Stimulated activated memory B cell treated with anti-CD40 and anti-IgM and Interleukin-4, amounts not matched to agents 10 μg/mL and 1 μg/mL and 100 μg/mL, for 72 hours (primary cell): Measurements from ENCODE around the gene RARG.
A peak's percentile ranks its signal among the peaks of the same experiment; 100 is the strongest.
"Not testable (repeated sequence)": the region's sequence is repeated elsewhere in the genome, so short reads cannot be mapped to it uniquely, and the experiment has no call there.

Source experiments
- ATAC-seq: fragments of 150-1000 bp; cut with Tn5 transposase; 2 replicates; pipeline ENCODE4 v1.10.0; 2021
- H3K27ac Mint-ChIP-seq: one replicate; pipeline ENCODE4 v1.8.0; 2022; ENCODE audit warnings: mild to moderate bottlenecking, mixed read lengths
- H3K27me3 Mint-ChIP-seq: one replicate; pipeline ENCODE4 v1.8.0; 2022; ENCODE audit warnings: mixed read lengths
- H3K36me3 Mint-ChIP-seq: one replicate; pipeline ENCODE4 v1.8.0; 2022; ENCODE audit warnings: mixed read lengths
- H3K4me1 Mint-ChIP-seq: one replicate; pipeline ENCODE4 v1.8.0; 2022; ENCODE audit warnings: mixed read lengths
- H3K4me3 Mint-ChIP-seq: one replicate; pipeline ENCODE4 v1.8.0; 2022; ENCODE audit warnings: mild to moderate bottlenecking, moderate library complexity, mixed read lengths
- H3K9me3 Mint-ChIP-seq: one replicate; pipeline ENCODE4 v1.8.0; 2022; ENCODE audit warnings: mixed read lengths

RARG gene

DNA sequence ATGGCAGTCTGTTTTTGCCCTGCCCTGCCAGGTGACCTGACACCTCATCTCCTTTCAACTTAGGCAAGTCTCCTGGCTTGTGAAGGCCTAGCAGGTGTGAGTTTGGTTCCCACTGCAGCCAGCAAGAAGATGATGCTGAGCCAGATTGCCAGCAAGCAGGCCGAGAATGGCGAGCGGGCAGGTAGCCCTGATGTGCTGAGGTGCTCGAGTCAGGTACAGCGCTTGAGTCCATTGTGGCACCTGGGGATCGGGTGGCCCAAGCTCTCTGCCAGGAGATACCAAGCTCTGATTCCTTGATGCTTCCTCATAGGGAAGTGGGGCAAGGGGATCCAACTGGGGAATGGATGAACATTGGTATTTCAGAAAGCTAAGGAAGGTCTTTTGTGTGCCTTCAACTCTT lies 47.2 kb downstream of the RARG start:
- Mint-ChIP-seq H3K4me3 (no peak overlapping the region), H3K36me3 (peaks cover 70% of the 10 kb centered on the region), H3K27me3 (no peaks in the 10 kb centered on the region), H3K9me3 (no peaks in the 10 kb centered on the region), H3K27ac (peak overlapping the region; percentile 48), H3K4me1 (peaks cover 52% of the 10 kb centered on the region)
- no peak for ATAC-seq

DNA sequence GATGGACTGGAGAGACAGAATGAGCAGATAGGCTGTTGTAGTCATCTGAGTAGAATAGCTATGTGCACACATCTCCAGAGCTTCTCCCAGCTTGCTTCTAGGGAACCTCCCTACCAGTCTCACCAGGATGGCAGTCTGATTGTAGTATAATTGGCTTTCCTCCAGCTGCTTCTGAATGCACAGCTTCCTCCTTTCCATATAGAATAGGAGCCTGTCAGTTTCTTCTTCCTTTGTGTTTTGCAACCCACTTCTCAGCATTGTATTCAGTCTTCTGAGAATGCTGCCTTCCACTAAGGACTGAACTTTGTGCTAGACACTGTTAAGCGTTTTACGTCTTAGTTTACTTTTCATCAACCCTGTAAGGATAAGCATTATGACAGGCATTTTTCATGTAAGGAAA lies 49.1 kb downstream of the RARG start:
- Mint-ChIP-seq H3K4me3 (peak overlapping the region; percentile 1), H3K27ac (no peak overlapping the region), H3K9me3 (no peaks in the 10 kb centered on the region), H3K4me1 (peaks cover 60% of the 10 kb centered on the region), H3K36me3 (peaks cover 60% of the 10 kb centered on the region), H3K27me3 (no peaks in the 10 kb centered on the region)
- ATAC-seq: no peak

DNA sequence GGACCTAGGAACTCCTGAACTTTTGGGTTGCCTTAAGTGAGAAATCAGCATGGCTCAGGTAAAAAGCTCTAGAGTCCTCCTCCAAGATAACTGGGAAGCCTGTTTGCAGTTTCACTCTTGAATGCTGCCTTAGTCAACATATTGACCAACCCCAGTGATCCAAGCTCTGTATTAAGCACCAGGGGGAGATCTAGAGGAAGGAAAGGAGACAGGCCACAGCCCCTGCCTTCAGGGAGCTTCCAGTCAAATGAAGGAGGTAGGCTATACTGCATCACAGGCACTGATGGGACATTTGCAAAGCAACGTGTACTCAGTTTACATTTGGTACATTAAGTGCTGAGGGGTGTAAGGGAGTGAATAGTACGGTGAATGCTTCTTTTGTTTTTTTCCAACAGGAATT lies 50.1 kb downstream of the RARG start:
- H3K27me3 Mint-ChIP-seq: no peaks in the 10 kb centered on the region
- peak overlapping the region; percentile 93 for H3K4me3 Mint-ChIP-seq
- no peaks in the 10 kb centered on the region for H3K9me3 Mint-ChIP-seq
- H3K4me1 Mint-ChIP-seq: peaks cover 60% of the 10 kb centered on the region
- H3K36me3 Mint-ChIP-seq: peaks cover 50% of the 10 kb centered on the region
- no peak for ATAC-seq
- H3K27ac Mint-ChIP-seq: peak overlapping the region; percentile 85

GRCh38 chr12:53180931-53181645 lies 50.9 kb downstream of the RARG start:
- H3K9me3 Mint-ChIP-seq: no peaks in the 10 kb centered on the region
- H3K27ac Mint-ChIP-seq: peak overlapping the region; percentile 85
- peak overlapping the region; percentile 93 for H3K4me3 Mint-ChIP-seq
- H3K4me1 Mint-ChIP-seq: peaks cover 60% of the 10 kb centered on the region
- H3K36me3 Mint-ChIP-seq: peaks cover 42% of the 10 kb centered on the region
- no peaks in the 10 kb centered on the region for H3K27me3 Mint-ChIP-seq
- ATAC-seq: peak; percentile 80

DNA sequence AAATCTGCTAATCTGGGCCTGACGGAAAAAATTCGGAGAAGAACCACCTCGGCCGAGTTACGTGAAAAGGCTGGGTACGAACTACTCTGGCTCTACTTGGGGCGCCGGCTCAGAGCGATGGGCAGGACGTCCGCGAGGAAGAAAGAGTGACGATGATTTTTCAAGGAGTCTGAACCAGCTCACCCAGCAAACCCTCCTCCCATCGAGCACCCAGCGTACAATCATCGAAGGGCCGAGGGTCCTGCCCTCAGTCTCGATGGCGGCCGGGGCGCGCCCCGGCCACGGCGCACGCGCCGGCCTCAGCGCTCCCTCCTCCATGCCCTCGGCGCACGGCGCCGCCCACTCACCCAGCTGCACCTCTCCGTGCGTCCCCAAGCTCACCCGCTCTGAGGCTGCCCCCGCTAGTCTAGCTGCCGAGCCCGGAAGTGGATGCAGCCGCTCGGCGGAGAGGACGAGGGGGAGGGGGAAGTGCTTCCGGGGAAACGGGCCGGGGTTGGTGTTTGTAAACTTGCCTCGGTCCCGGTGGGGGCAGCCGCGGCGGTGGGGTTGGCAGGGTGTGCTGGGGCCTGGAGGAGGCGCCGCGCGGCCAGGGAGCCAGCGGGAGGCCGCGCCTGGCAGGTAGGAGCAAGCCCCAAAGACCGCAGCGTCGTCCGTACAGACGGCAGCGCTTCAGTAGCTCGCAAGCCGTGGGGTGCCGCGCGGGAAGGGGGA lies 51.6 kb downstream of the RARG start, which contains the start of the genes CSAD and ZNF740:
CSAD (minus strand) TSS at position 706 of the 711 bp plus-strand sequence. CDS start 7,455 bp downstream, outside the sequence.
ZNF740 (plus strand) TSS at position 503 of the 711 bp plus-strand sequence. CDS start 1,262 bp downstream, outside the sequence.
- H3K4me1 Mint-ChIP-seq: peaks cover 58% of the 10 kb centered on the region
- no peaks in the 10 kb centered on the region for H3K27me3 Mint-ChIP-seq
- ATAC-seq: peak; percentile 99
- peaks cover 34% of the 10 kb centered on the region for H3K36me3 Mint-ChIP-seq
- peak within 1 kb of the TSS; percentile 93 for H3K4me3 Mint-ChIP-seq
- peak within 1 kb of the TSS; percentile 85 for H3K27ac Mint-ChIP-seq
- H3K9me3 Mint-ChIP-seq: no peaks in the 10 kb centered on the region

- Mint-ChIP-seq H3K4me3 (peak overlapping the region; percentile 79), H3K27ac (peak overlapping the region; percentile 85), H3K36me3 (peaks cover 29% of the 10 kb centered on the region), H3K9me3 (no peaks in the 10 kb centered on the region), H3K4me1 (peaks cover 58% of the 10 kb centered on the region), H3K27me3 (no peaks in the 10 kb centered on the region)
- ATAC-seq: peak; percentile 31
Observed at GRCh38 chr12:53179687-53180219, 52.3 kb downstream of the RARG start.

GRCh38 chr12:53178803-53179202 lies 53.2 kb downstream of the RARG start:
- H3K27me3 Mint-ChIP-seq, H3K4me3 Mint-ChIP-seq, ATAC-seq, H3K9me3 Mint-ChIP-seq: not testable (repeated sequence)
- H3K36me3 Mint-ChIP-seq: peaks cover 24% of the 10 kb centered on the region
- H3K27ac Mint-ChIP-seq: peak overlapping the region; percentile 85
- peaks cover 52% of the 10 kb centered on the region for H3K4me1 Mint-ChIP-seq

DNA sequence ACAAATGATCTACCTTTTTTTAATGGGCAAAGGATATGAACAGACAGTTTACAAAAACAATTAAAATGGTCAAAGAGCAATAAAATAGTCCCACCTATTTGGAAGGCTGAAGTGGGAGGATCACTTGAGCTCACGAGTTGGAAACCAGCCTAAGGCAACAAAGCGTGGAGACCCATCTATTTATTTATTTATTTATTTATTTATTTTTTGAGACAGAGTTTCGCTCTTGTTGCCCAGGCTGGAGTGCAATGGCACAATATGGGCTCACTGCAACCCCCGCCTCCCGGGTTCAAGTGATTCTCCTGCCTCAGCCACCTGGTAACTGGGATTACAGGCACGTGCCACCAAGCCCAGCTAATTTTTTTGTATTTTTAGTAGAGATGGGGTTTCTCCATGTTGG lies 54.6 kb downstream of the RARG start:
- ATAC-seq, H3K27ac Mint-ChIP-seq: not testable (repeated sequence)
- H3K36me3 Mint-ChIP-seq: peaks cover 20% of the 10 kb centered on the region

GRCh38 chr12:53176750-53177149 lies 55.3 kb downstream of the RARG start:
- Mint-ChIP-seq H3K4me3 (no peak overlapping the region), H3K36me3 (peaks cover 18% of the 10 kb centered on the region), H3K27ac (no peak overlapping the region), H3K4me1 (peaks cover 31% of the 10 kb centered on the region), H3K27me3 (no peaks in the 10 kb centered on the region), H3K9me3 (no peaks in the 10 kb centered on the region)
- no peak for ATAC-seq

More for the DNA sequence above, 54.6 kb downstream of the RARG start:
- H3K27me3 Mint-ChIP-seq, H3K9me3 Mint-ChIP-seq, H3K4me3 Mint-ChIP-seq: not testable (repeated sequence)
- H3K4me1 Mint-ChIP-seq: peaks cover 38% of the 10 kb centered on the region

DNA sequence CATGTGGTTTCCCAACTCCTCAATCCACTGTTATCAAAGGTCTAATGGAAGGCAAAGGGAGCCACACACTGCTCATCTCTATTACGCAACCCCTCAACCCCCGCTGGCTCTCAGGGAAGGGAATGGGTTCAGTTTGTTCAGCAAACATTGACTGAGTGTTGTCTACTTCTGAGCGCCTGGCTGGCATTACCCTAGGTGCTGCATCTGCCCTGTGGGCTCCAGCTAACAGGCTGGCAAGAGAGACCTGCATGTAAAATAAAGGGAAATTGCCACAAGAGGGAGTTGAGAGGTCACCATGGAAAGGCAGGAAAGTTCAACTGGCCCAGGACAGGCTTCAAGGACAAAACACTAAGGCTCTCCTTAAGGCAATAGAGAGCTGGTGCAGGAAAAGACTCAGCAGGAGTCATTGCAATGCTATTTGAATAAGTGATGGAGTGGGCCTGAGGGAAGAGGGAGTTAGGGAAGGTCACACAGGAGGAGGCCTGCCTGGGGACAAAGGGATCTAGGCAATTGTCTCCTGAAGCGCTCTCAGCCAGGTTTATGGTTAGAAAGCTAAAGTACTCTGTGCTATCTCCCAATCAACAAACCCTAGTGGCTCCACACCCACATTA lies 57.0 kb downstream of the RARG start:
- H3K27me3 Mint-ChIP-seq: no peaks in the 10 kb centered on the region
- no peak for ATAC-seq
- peak overlapping the region; percentile 60 for H3K27ac Mint-ChIP-seq
- H3K36me3 Mint-ChIP-seq: peaks cover 23% of the 10 kb centered on the region
- H3K4me3 Mint-ChIP-seq: no peak overlapping the region
- H3K9me3 Mint-ChIP-seq: no peaks in the 10 kb centered on the region
- H3K4me1 Mint-ChIP-seq: peaks cover 23% of the 10 kb centered on the region

DNA sequence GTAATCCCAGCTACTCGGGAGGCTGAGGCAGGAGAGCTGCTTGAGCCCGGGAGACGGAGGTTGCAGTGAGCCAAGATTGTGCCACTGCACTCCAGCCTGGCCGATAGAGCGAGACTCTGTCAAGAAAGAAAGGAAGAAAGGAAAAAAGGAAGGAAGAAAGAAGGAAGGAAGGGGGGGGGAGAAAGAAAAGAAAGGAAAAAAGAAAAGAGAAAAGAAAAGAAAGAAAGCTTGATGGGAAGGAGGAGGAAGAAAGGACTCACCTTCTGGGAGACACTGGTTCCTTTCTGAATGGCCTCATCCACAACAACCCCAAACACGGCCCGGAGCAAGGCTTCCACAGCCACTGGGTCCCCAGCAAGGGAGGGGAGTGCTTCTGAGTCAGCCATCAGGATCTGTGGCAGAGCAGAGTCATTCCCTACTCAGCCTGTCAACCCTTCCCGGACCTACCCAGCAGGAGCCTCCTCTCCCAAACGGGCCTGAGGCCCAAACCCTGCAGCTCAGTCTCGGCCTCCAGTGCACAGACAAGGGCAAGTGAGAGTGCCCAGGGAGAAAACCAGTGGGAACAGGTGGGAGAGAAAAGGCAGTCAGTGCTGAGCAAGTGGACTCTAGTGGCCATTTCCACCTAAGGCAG lies 58.8 kb downstream of the RARG start:
- peak overlapping the region; percentile 69 for H3K27ac Mint-ChIP-seq
- ATAC-seq: no peak
- peaks cover 12% of the 10 kb centered on the region for H3K4me1 Mint-ChIP-seq
- H3K9me3 Mint-ChIP-seq: no peaks in the 10 kb centered on the region
- H3K36me3 Mint-ChIP-seq: peaks cover 27% of the 10 kb centered on the region
- no peaks in the 10 kb centered on the region for H3K27me3 Mint-ChIP-seq
- H3K4me3 Mint-ChIP-seq: no peak overlapping the region

DNA sequence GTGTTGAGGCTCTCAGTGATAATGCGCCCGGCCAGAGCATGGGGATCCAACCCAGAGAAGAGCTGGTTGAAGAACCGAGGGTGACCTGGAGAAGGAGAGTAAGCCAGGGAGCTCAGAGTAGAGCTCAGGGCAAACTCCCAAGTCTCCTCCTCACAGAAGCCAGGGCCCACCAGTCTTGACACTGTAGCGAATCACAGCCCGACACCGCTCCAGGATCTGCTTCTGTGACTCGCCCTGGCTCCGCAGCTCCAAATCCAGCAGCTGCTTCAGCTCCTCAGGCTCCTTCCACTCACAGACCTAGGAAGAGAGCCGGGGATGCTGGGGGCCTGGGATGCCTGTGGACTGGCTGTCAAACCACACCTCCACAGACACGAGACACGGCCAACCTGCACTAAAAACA lies 59.7 kb downstream of the RARG start:
- H3K4me1 Mint-ChIP-seq: peaks cover 12% of the 10 kb centered on the region
- H3K4me3 Mint-ChIP-seq: no peak overlapping the region
- no peak for ATAC-seq
- no peaks in the 10 kb centered on the region for H3K27me3 Mint-ChIP-seq
- no peaks in the 10 kb centered on the region for H3K9me3 Mint-ChIP-seq
- H3K36me3 Mint-ChIP-seq: peaks cover 27% of the 10 kb centered on the region
- H3K27ac Mint-ChIP-seq: peak overlapping the region; percentile 69

DNA sequence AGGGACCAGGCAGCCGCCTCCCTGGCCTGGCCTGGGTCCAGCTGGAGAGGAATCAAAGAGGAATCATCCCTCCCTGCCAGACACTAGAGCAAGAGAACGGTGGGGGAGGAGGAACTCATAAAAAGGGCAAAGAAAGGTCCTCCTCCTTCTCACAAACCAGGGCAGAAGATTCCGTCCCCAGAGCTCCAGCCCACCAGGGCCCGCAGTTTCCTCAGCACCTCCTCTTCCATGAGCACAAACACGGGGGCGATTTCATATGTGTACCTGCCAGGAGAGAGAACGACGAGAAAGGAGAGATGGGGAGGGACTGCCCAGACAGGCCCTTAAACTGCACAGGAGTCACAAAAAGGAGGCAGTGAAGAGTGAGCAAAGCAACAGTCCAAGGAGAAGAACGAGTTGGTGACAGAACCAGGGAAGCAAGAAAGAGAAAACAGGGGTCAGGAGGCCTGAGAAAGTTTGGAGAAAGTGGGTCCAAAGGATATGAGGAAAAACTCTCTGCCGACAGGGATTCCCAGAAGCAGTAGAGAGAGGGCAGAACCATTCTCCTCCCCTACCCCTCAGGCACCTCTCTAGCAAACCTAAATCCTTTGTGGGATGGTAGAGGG lies 60.2 kb downstream of the RARG start:
- H3K4me1 Mint-ChIP-seq: peaks cover 12% of the 10 kb centered on the region
- H3K4me3 Mint-ChIP-seq: no peak overlapping the region
- no peaks in the 10 kb centered on the region for H3K27me3 Mint-ChIP-seq
- no peak for ATAC-seq
- H3K9me3 Mint-ChIP-seq: no peaks in the 10 kb centered on the region
- peaks cover 27% of the 10 kb centered on the region for H3K36me3 Mint-ChIP-seq
- peak overlapping the region; percentile 53 for H3K27ac Mint-ChIP-seq

DNA sequence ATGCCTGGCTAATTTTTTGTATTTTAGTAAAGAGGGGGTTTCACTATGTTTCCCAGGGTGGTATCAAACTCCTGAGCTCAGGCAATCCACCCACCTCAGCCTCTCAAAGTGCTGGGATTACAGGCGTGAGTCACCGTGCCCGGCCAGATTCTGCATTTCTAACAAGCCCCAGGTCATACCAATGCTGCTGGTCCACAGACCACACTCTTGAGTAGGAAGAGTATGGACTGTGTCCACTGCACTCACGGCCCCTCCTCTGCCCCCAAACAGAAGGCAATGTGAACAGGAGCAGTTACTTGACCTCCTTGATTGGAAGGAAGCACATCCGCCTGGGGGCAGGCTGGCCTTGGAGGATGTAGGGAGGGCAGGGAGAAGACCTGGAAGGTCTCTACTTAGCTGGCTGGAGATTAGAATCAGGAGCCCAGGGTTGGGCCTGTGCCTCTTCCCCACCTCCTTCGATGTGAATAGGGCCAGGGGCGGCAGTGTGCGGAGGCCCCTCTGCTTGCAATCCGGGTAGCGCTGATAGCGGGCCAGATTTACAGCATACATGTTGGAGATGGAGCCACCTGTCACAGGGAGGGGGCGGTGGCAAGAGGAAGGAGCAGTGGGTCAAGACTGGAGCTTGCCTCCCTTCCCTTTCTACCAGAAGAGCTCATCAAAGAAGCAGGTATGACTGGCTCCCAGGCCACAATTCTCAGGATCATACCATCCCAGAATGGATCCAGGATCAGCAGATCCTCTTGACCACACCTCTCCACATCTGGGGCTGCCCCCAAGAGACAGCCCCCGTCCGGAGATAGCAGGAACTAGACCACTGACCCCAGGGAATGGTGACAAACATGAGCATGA lies 60.9 kb downstream of the RARG start:
- no peak for ATAC-seq
- H3K36me3 Mint-ChIP-seq: peaks cover 27% of the 10 kb centered on the region
- H3K4me1 Mint-ChIP-seq: peaks cover 12% of the 10 kb centered on the region
- no peaks in the 10 kb centered on the region for H3K9me3 Mint-ChIP-seq
- peak overlapping the region; percentile 53 for H3K27ac Mint-ChIP-seq
- no peak overlapping the region for H3K4me3 Mint-ChIP-seq
- no peaks in the 10 kb centered on the region for H3K27me3 Mint-ChIP-seq
